CD4-positive, alpha-beta T cell treated with Interleukin-4 for 4 hours (primary cell): ENCODE data around the gene KRTAP5-7.
"Not testable (repeated sequence)": the region's sequence is repeated elsewhere in the genome, so short reads cannot be mapped to it uniquely, and the experiment has no call there.

Experiments used
- DNase-seq: peaks from one replicate; pipeline ENCODE4 v3.0.0-alpha.2; 2020

The KRTAP5-7 gene

GRCh38 chr11:71564430-71564829 is 37.4 kb downstream of the KRTAP5-7 start:
- no peak for DNase-seq

- no peak for DNase-seq
Measured at GRCh38 chr11:71565263-71565662, 38.2 kb downstream of the KRTAP5-7 start, which contains the start of gene KRTAP5-10. KRTAP5-10 (plus strand) TSS chr11:71565563; CDS start chr11:71565588, 25 bp downstream.

- no peak for DNase-seq
Measured at GRCh38 chr11:71566081-71566620, 39.1 kb downstream of the KRTAP5-7 start.

- not testable (repeated sequence) for DNase-seq
Measured at GRCh38 chr11:71566626-71567599, 39.8 kb downstream of the KRTAP5-7 start.

GRCh38 chr11:71567633-71568032 is 40.6 kb downstream of the KRTAP5-7 start:
- DNase-seq = not testable (repeated sequence)

GRCh38 chr11:71568704-71569349 is 41.8 kb downstream of the KRTAP5-7 start:
- DNase-seq = no peak

- not testable (repeated sequence) for DNase-seq
Measured at GRCh38 chr11:71571101-71571850, 44.2 kb downstream of the KRTAP5-7 start.

- DNase-seq = no peak
Measured at GRCh38 chr11:71572811-71573210, 45.7 kb downstream of the KRTAP5-7 start.

- no peak for DNase-seq
Measured at GRCh38 chr11:71574418-71574817, 47.4 kb downstream of the KRTAP5-7 start.

GRCh38 chr11:71575723-71576424 is 48.8 kb downstream of the KRTAP5-7 start:
- no peak for DNase-seq

- not testable (repeated sequence) for DNase-seq
Measured at GRCh38 chr11:71576688-71577465, 49.8 kb downstream of the KRTAP5-7 start.

GRCh38 chr11:71577469-71578004 is 50.5 kb downstream of the KRTAP5-7 start:
- DNase-seq = no peak
